Endothelial cell of umbilical vein (primary cell): ENCODE data around the gene RMND5A.
"Not testable (repeated sequence)": the region's sequence is repeated elsewhere in the genome, so short reads cannot be mapped to it uniquely, and the experiment has no call there.

ENCODE experiments used
- CTCF ChIP-seq, 2 donors: IDR thresholded peaks; 1 replicate in 1 of 2; 2 replicates in 1 of 2; pipeline ENCODE4 v1.5.1; 2011; ENCODE audit warnings: low read length in 2 of 2, mild to moderate bottlenecking in 2 of 2, moderate library complexity in 2 of 2, control low read depth in 1 of 2, inconsistent platforms in 1 of 2, low read depth in 1 of 2; ENCODE audit not compliant: insufficient read depth in 1 of 2; ENCODE audit errors: extremely low read depth in 1 of 2
- MAX ChIP-seq: IDR thresholded peaks from 2 replicates; pipeline ENCODE4 v1.6.1; 2011; ENCODE audit not compliant: insufficient read depth, insufficient read length

- TF ChIP-seq MAX; CTCF (IDR thresholded peaks at IDR 0.05; ENCODE audit: extremely low read depth in 1 of 2, insufficient read depth in 1 of 2, low read depth in 1 of 2, low read length in 2 of 2): not testable (repeated sequence)
These were observed 639 bp downstream of the RMND5A start for GRCh38 chr2:86720540-86721320.
